Gastroesophageal sphincter (tissue), 3 donors: ENCODE data around the gene CNGB1.

Source experiments
- CTCF ChIP-seq, 4 experiments: fragments of 200-600 bp in 2 of 4; fragments of 450-650 bp in 2 of 4; sonication (generic) in 1 of 4; IDR thresholded peaks; one replicate each; pipeline ENCODE4 v1.5.1; 2017 to 2019; ENCODE audit warnings: antibody characterized with exemption in 4 of 4, mild to moderate bottlenecking in 2 of 4, moderate library complexity in 2 of 4
- EP300 ChIP-seq: sonication (generic); formaldehyde crosslinking; IDR thresholded peaks from one replicate; pipeline ENCODE4 v1.6.1; 2017; ENCODE audit warnings: antibody characterized with exemption, mild to moderate bottlenecking

- TF ChIP-seq CTCF (IDR thresholded peaks at IDR 0.05) (no peak), EP300 (no peak)
Measured at GRCh38 chr16:57997528-57998265, 26.8 kb upstream of the CNGB1 start.
